HepG2 (cell line): ENCODE data around the gene DDI2. TPM values are rescaled to one million over a fixed set of nuclear protein-coding genes. Genes with fewer than 3 reads are reported as not detected.
A peak's percentile ranks its signal among the peaks of the same experiment; 100 is the strongest.

Experiments
- AHR ChIP-seq: IDR thresholded peaks from 2 replicates; pipeline ENCODE4 v1.6.1; 2018; ENCODE audit warnings: missing genetic modification reagents, missing compliant biosample characterization
- IRF2 ChIP-seq: IDR thresholded peaks from 2 replicates; pipeline ENCODE4 v1.6.1; 2018; ENCODE audit warnings: missing genetic modification reagents, missing compliant biosample characterization
- KDM4B ChIP-seq: sonication (generic); formaldehyde crosslinking; IDR thresholded peaks from 2 replicates; pipeline ENCODE4 v1.4.0; 2020; ENCODE audit warnings: missing genetic modification reagents
- NCOA5 ChIP-seq: sonication (generic); formaldehyde crosslinking; IDR thresholded peaks from 2 replicates; pipeline ENCODE4 v1.4.0; 2020; ENCODE audit warnings: missing genetic modification reagents
- RARG ChIP-seq: sonication (generic); formaldehyde crosslinking; IDR thresholded peaks from 2 replicates; pipeline ENCODE4 v1.4.0; 2020; ENCODE audit warnings: low read depth, mild to moderate bottlenecking, missing genetic modification reagents
- SETDB1 ChIP-seq: sonication (generic); formaldehyde crosslinking; IDR thresholded peaks from 2 replicates; pipeline ENCODE4 v1.5.1; 2020; ENCODE audit warnings: missing genetic modification reagents, mild to moderate bottlenecking, borderline replicate concordance
- TCF7 ChIP-seq: sonication (generic); IDR thresholded peaks from 2 replicates; pipeline ENCODE4 v1.6.1; 2016; ENCODE audit warnings: antibody characterized with exemption, low read depth
- ZFAT ChIP-seq: sonication (generic); formaldehyde crosslinking; conservative IDR thresholded peaks from 2 replicates; pipeline ENCODE4 v1.8.1; 2023; ENCODE audit warnings: missing genetic modification reagents, inconsistent platforms
- ZNF616 ChIP-seq: sonication (generic); formaldehyde crosslinking; IDR thresholded peaks from 2 replicates; pipeline ENCODE4 v1.5.0; 2020; ENCODE audit warnings: low read depth, mild to moderate bottlenecking, missing genetic modification reagents
- ZNF749 ChIP-seq: sonication (generic); formaldehyde crosslinking; IDR thresholded peaks from 2 replicates; pipeline ENCODE4 v1.8.0; 2022; ENCODE audit warnings: mild to moderate bottlenecking, missing genetic modification reagents, moderate library complexity, borderline replicate concordance
- ZNF775 ChIP-seq: sonication (generic); formaldehyde crosslinking; IDR thresholded peaks from 2 replicates; pipeline ENCODE4 v1.4.0; 2020; ENCODE audit warnings: missing genetic modification reagents, mild to moderate bottlenecking, moderate library complexity, borderline replicate concordance
- polyA plus RNA-seq, 8 experiments: library from polyadenylated mRNA; depleted of rRNA in 3 of 8; stranded (reverse) in 7 of 8; unstranded in 1 of 8; fragments of >200 nt; fragmentation: Illumina TruSeq in 4 of 8; extraction: Trizol in 4 of 8; gene quantifications; 2 replicates each; pipeline versions ENCODE4 v1.2.1 to v1.2.3, GENCODE V29; 2011 to 2016; ENCODE audit warnings: low read depth in 4 of 8, missing spikeins in 1 of 8, mixed read lengths in 1 of 8; ENCODE audit not compliant: insufficient read depth in 1 of 8
- total RNA-seq, 5 experiments: library from RNA; depleted of rRNA; stranded (reverse); fragments of >200 nt; fragmentation: Illumina TruSeq; extraction: Trizol; gene quantifications; 2 replicates each; pipeline ENCODE4 v1.2.3, GENCODE V29; 2016; ENCODE audit warnings: low read depth in 1 of 5
- TF ChIP-seq, protein P1 (sequence below): sonication (generic); formaldehyde crosslinking; conservative IDR thresholded peaks from 2 replicates; pipeline ENCODE4 v1.4.0; 2020; ENCODE audit warnings: missing genetic modification reagents
- TF ChIP-seq, protein P2 (sequence below): sonication (generic); formaldehyde crosslinking; conservative IDR thresholded peaks from 2 replicates; pipeline ENCODE4 v1.4.0; 2020; ENCODE audit warnings: missing genetic modification reagents
- TF ChIP-seq, protein P3 (sequence below): fragments of 450-650 bp; IDR thresholded peaks from 2 replicates; pipeline ENCODE4 v1.6.1; 2016
- TF ChIP-seq, protein P4 (sequence below): sonication (generic); formaldehyde crosslinking; IDR thresholded peaks from 2 replicates; pipeline ENCODE4 v1.8.1; 2022; ENCODE audit warnings: mild to moderate bottlenecking, missing genetic modification reagents
- TF ChIP-seq, protein P5 (sequence below): sonication (generic); formaldehyde crosslinking; conservative IDR thresholded peaks from 2 replicates; pipeline ENCODE4 v1.8.0; 2022; ENCODE audit warnings: low read depth, missing genetic modification reagents
- TF ChIP-seq, protein P6 (sequence below): sonication (generic); formaldehyde crosslinking; IDR thresholded peaks from 2 replicates; pipeline ENCODE4 v1.4.0; 2020; ENCODE audit warnings: mild to moderate bottlenecking, missing genetic modification reagents

The DDI2 gene
- total and polyA plus RNA-seq, 2 of the 13 experiments (the other 11 are each of a cell fraction or from before 2014, with no cell fraction given), result 8.5 to 25.7 TPM

- TF ChIP-seq, protein P1, sequence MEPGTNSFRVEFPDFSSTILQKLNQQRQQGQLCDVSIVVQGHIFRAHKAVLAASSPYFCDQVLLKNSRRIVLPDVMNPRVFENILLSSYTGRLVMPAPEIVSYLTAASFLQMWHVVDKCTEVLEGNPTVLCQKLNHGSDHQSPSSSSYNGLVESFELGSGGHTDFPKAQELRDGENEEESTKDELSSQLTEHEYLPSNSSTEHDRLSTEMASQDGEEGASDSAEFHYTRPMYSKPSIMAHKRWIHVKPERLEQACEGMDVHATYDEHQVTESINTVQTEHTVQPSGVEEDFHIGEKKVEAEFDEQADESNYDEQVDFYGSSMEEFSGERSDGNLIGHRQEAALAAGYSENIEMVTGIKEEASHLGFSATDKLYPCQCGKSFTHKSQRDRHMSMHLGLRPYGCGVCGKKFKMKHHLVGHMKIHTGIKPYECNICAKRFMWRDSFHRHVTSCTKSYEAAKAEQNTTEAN (CRISPR knock-in tag), result no peak
- no peak for TF ChIP-seq ZNF749 (CRISPR knock-in tag)
- TF ChIP-seq, protein P2, sequence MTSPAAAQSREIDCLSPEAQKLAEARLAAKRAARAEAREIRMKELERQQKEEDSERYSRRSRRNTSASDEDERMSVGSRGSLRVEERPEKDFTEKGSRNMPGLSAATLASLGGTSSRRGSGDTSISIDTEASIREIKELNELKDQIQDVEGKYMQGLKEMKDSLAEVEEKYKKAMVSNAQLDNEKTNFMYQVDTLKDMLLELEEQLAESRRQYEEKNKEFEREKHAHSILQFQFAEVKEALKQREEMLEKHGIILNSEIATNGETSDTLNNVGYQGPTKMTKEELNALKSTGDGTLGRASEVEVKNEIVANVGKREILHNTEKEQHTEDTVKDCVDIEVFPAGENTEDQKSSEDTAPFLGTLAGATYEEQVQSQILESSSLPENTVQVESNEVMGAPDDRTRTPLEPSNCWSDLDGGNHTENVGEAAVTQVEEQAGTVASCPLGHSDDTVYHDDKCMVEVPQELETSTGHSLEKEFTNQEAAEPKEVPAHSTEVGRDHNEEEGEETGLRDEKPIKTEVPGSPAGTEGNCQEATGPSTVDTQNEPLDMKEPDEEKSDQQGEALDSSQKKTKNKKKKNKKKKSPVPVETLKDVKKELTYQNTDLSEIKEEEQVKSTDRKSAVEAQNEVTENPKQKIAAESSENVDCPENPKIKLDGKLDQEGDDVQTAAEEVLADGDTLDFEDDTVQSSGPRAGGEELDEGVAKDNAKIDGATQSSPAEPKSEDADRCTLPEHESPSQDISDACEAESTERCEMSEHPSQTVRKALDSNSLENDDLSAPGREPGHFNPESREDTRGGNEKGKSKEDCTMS (CRISPR knock-in tag), result no peak
- TF ChIP-seq AHR (CRISPR knock-in tag), result no peak
- TF ChIP-seq, protein P3, sequence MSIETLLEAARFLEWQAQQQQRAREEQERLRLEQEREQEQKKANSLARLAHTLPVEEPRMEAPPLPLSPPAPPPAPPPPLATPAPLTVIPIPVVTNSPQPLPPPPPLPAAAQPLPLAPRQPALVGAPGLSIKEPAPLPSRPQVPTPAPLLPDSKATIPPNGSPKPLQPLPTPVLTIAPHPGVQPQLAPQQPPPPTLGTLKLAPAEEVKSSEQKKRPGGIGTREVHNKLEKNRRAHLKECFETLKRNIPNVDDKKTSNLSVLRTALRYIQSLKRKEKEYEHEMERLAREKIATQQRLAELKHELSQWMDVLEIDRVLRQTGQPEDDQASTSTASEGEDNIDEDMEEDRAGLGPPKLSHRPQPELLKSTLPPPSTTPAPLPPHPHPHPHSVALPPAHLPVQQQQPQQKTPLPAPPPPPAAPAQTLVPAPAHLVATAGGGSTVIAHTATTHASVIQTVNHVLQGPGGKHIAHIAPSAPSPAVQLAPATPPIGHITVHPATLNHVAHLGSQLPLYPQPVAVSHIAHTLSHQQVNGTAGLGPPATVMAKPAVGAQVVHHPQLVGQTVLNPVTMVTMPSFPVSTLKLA, result no peak
- no peak for TF ChIP-seq SETDB1 (CRISPR knock-in tag)
- TF ChIP-seq ZFAT, result no peak
- TF ChIP-seq, protein P4, sequence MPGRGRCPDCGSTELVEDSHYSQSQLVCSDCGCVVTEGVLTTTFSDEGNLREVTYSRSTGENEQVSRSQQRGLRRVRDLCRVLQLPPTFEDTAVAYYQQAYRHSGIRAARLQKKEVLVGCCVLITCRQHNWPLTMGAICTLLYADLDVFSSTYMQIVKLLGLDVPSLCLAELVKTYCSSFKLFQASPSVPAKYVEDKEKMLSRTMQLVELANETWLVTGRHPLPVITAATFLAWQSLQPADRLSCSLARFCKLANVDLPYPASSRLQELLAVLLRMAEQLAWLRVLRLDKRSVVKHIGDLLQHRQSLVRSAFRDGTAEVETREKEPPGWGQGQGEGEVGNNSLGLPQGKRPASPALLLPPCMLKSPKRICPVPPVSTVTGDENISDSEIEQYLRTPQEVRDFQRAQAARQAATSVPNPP (CRISPR knock-in tag), result no peak
- TF ChIP-seq NCOA5 (CRISPR knock-in tag), result no peak
- TF ChIP-seq RARG, result no peak
- TF ChIP-seq ZNF775 (CRISPR knock-in tag), result no peak
- TF ChIP-seq, protein P5, sequence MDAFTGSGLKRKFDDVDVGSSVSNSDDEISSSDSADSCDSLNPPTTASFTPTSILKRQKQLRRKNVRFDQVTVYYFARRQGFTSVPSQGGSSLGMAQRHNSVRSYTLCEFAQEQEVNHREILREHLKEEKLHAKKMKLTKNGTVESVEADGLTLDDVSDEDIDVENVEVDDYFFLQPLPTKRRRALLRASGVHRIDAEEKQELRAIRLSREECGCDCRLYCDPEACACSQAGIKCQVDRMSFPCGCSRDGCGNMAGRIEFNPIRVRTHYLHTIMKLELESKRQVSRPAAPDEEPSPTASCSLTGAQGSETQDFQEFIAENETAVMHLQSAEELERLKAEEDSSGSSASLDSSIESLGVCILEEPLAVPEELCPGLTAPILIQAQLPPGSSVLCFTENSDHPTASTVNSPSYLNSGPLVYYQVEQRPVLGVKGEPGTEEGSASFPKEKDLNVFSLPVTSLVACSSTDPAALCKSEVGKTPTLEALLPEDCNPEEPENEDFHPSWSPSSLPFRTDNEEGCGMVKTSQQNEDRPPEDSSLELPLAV (CRISPR knock-in tag), result no peak
- TF ChIP-seq, protein P6, sequence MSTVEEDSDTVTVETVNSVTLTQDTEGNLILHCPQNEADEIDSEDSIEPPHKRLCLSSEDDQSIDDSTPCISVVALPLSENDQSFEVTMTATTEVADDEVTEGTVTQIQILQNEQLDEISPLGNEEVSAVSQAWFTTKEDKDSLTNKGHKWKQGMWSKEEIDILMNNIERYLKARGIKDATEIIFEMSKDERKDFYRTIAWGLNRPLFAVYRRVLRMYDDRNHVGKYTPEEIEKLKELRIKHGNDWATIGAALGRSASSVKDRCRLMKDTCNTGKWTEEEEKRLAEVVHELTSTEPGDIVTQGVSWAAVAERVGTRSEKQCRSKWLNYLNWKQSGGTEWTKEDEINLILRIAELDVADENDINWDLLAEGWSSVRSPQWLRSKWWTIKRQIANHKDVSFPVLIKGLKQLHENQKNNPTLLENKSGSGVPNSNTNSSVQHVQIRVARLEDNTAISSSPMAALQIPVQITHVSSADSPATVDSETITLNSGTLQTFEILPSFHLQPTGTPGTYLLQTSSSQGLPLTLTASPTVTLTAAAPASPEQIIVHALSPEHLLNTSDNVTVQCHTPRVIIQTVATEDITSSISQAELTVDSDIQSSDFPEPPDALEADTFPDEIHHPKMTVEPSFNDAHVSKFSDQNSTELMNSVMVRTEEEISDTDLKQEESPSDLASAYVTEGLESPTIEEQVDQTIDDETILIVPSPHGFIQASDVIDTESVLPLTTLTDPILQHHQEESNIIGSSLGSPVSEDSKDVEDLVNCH (CRISPR knock-in tag), result no peak
- TF ChIP-seq TCF7, result peak; percentile 50
- no peak for TF ChIP-seq ZNF616
- no peak for TF ChIP-seq KDM4B (CRISPR knock-in tag)
- no peak for TF ChIP-seq IRF2 (CRISPR knock-in tag)
Measured at GRCh38 chr1:15605398-15606383, 11.6 kb upstream of the DDI2 start (continued).
